Inflammatory macrophage treated with lipopolysaccharide for 4 hours (primary cell): ENCODE measurements around the gene CNOT10.
A peak's percentile ranks its signal among the peaks of the same experiment; 100 is the strongest.
"Not testable (repeated sequence)": the region's sequence is repeated elsewhere in the genome, so short reads cannot be mapped to it uniquely, and the experiment has no call there.

Experiments
- DNase-seq: peaks from one replicate; pipeline ENCODE4 v3.0.0-alpha.2; 2020

The CNOT10 gene

GRCh38 chr3:32684800-32685542, at the start of gene CNOT10:
TSS of gene CNOT10 (plus strand) at chr3:32685188. CDS start at chr3:32685461, 273 bp downstream.
- DNase-seq, result peak; percentile 98

- DNase-seq, result no peak
These were observed 44.0 kb upstream of the CNOT10 start for GRCh38 chr3:32640939-32641338.

- no peak for DNase-seq
These were observed 43.6 kb upstream of the CNOT10 start for GRCh38 chr3:32641356-32641755.

- no peak for DNase-seq
These were observed 41.6 kb upstream of the CNOT10 start for GRCh38 chr3:32643354-32643753.

- no peak for DNase-seq
These were observed 41.2 kb upstream of the CNOT10 start for GRCh38 chr3:32643816-32644215.

GRCh38 chr3:32644380-32644779, 40.6 kb upstream of the CNOT10 start:
- no peak for DNase-seq

GRCh38 chr3:32646761-32647160, 38.2 kb upstream of the CNOT10 start:
- DNase-seq, result no peak

- not testable (repeated sequence) for DNase-seq
These were observed 32.5 kb upstream of the CNOT10 start for GRCh38 chr3:32652337-32653100.

- DNase-seq, result no peak
These were observed 29.8 kb upstream of the CNOT10 start for GRCh38 chr3:32655167-32655566.

GRCh38 chr3:32660634-32661033, 24.4 kb upstream of the CNOT10 start:
- DNase-seq, result no peak

GRCh38 chr3:32662647-32663046, 22.3 kb upstream of the CNOT10 start:
- DNase-seq, result no peak

GRCh38 chr3:32664630-32665075, 20.3 kb upstream of the CNOT10 start:
- DNase-seq, result peak; percentile 60

GRCh38 chr3:32667072-32667582, 17.9 kb upstream of the CNOT10 start:
- DNase-seq, result no peak

GRCh38 chr3:32669226-32669625, 15.8 kb upstream of the CNOT10 start:
- DNase-seq, result not testable (repeated sequence)

- not testable (repeated sequence) for DNase-seq
These were observed 11.3 kb upstream of the CNOT10 start for GRCh38 chr3:32673730-32674129.

GRCh38 chr3:32675164-32675563, 9.8 kb upstream of the CNOT10 start:
- DNase-seq, result no peak

- DNase-seq, result no peak
These were observed 9.3 kb upstream of the CNOT10 start for GRCh38 chr3:32675650-32676049.

- no peak for DNase-seq
These were observed 3.2 kb upstream of the CNOT10 start for GRCh38 chr3:32681811-32682210.

GRCh38 chr3:32684029-32684799, 774 bp upstream of the CNOT10 start:
- no peak for DNase-seq

- DNase-seq, result peak; percentile 14
These were observed 676 bp downstream of the CNOT10 start for GRCh38 chr3:32685543-32686185.

GRCh38 chr3:32686713-32687112, 1.7 kb downstream of the CNOT10 start:
- DNase-seq, result no peak

GRCh38 chr3:32691847-32692246, 6.9 kb downstream of the CNOT10 start:
- no peak for DNase-seq

- DNase-seq, result no peak
These were observed 11.5 kb downstream of the CNOT10 start for GRCh38 chr3:32696523-32696922.
